ENCODE data around the gene SEC11C.

Gene SEC11C

GRCh38 chr18:59145055-59145454 lies 5.4 kb downstream of the SEC11C start:
- no peak for FAIRE-seq

DNA sequence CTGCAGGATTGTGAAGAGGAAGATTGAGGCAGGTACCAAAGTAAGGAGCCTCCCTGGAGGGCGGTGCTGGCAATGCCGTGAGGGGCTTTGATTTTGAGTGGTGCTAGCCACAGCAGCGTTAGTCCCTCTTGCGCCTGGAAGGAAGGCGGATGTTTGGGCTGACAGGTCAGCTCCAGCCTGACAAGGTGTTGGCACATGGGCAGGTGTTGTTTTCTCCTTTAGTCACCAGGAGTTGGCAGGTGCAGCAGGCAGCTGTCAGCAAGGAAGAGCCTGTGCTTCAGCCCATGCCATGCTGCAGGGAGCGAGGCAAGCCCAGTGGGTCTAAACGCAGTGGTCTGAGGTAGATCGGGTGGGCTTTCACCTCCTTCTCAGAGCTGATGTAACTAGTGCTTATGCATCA lies 8.5 kb downstream of the SEC11C start:
- FAIRE-seq, result no peak

- FAIRE-seq, result no peak
Observed at GRCh38 chr18:59149007-59149406, 9.3 kb downstream of the SEC11C start.

DNA sequence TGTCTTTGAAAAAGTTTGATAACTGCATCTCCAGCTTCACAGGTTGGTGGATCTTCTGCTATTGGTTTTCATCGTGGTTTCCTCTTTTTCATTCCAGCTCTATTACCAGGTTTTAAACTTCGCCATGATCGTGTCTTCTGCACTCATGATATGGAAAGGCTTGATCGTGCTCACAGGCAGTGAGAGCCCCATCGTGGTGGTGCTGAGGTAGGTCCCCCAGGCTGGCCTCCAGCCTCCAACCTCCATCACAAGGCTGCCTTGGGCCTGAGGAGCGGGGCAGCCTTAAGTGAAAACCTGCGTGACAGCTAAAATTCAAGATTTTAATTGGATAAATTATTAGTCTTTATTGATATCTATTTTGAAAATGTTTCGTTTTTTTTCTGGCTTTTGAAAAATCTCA lies 9.7 kb downstream of the SEC11C start:
- no peak for FAIRE-seq

DNA sequence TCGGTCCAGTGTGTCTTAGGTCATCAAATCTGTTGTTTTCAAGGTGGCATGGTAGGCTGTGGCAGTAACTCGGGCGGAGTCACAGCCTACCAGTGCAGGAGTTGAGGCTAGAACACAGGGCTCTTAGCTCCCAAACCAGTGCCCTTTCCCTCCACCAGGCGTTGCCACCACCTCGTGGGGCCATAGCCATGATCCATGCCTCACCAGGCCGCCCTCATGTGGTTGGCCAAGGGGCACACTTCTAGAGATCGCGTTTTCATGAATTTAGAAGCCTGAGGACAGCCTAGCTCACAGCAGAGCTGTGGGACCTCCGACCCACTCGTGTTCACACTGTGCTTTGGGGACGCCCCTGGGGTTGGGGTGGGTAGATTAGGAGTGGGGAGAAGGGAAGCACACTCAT lies 10.6 kb downstream of the SEC11C start:
- FAIRE-seq, result no peak

GRCh38 chr18:59155153-59155552 lies 15.5 kb downstream of the SEC11C start:
- no peak for FAIRE-seq

GRCh38 chr18:59156316-59156715 lies 16.6 kb downstream of the SEC11C start:
- no peak for FAIRE-seq

GRCh38 chr18:59159265-59159664 lies 19.6 kb downstream of the SEC11C start:
- no peak for FAIRE-seq

DNA sequence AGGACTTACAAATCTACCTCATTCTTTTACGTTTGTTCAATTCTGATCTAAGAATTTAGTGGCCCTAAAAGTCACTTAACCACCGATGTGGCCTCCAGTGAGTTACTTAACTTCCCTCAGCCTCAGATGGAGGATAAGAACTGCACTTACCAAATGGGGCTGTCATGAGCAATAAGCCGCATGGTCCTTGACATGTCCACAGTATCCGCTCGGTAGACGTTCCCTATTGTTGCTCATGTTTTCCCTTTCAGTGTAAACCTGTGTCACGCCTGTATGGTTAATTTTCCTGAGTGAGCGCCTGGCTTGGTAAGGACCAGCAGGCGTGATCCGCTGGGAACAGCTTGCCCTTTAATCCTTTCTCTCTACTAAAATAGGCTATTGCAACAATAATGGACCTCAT lies 20.3 kb downstream of the SEC11C start:
- FAIRE-seq, result no peak

GRCh38 chr18:59172664-59173249 lies 33.1 kb downstream of the SEC11C start:
- no peak for FAIRE-seq

GRCh38 chr18:59177485-59177884 lies 37.8 kb downstream of the SEC11C start:
- no peak for FAIRE-seq

- FAIRE-seq, result no peak
Observed at GRCh38 chr18:59180150-59180845, 40.6 kb downstream of the SEC11C start.

DNA sequence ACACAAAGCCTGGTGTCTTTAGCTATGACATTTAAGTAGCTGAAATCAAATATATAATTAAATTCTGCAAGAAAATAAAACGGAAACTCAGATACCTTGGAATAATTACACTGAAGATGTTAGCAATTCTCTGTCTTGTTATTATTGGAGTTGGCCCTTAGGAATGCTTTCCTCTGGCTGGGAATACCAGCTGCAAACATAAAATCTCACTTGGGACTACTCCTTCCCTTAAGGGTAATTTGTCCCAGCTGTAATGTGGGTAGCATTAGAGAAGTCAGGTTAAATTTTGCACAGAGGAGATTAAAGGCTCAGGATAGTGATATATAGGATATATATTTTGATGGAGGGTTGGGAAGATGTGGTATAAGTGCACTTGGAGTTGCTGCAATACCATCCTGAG lies 43.0 kb downstream of the SEC11C start:
- no peak for FAIRE-seq

DNA sequence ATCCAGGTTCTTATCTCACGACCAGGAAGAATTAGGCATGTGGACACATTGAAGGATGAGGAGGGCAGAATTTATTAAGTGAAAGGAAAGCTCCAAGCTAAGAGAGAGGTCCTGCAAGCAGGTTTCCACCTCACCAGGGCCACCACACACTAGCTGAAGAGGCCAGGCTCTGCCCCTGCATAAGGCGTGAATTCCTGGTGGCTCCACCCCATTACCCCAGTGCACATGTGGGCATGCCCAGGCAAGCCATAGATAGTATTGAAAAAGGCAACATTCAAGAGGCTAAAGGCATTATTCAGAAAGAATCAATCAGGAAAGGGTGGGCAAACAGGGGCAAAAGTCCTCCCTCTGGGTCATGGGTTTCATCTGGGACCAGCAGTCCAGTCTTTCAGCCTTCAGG lies 49.3 kb downstream of the SEC11C start:
- FAIRE-seq, result no peak

- no peak for FAIRE-seq
Observed at GRCh38 chr18:59189746-59190145, 50.1 kb downstream of the SEC11C start.

- FAIRE-seq, result no peak
Observed at GRCh38 chr18:59196161-59196725, 56.6 kb downstream of the SEC11C start.

DNA sequence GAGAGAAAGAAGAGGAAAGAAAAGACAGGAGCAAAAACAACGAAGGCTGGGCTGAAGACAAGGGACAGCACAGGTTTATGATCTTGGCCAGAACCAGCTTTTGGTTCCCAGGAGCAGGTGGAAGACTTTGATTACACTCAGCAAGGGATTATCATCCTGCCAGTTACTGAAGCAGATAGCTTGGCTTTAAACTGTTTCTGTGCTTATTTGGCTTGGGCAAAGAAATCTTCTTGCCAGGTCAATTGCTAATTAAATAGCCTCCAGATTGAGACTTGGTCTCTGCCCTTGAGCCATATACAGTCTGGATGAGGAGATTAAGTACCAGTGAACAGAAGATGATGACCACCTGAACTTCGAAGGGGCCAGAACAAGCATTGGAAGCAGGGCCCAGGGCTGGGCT lies 58.0 kb downstream of the SEC11C start:
- no peak for FAIRE-seq

DNA sequence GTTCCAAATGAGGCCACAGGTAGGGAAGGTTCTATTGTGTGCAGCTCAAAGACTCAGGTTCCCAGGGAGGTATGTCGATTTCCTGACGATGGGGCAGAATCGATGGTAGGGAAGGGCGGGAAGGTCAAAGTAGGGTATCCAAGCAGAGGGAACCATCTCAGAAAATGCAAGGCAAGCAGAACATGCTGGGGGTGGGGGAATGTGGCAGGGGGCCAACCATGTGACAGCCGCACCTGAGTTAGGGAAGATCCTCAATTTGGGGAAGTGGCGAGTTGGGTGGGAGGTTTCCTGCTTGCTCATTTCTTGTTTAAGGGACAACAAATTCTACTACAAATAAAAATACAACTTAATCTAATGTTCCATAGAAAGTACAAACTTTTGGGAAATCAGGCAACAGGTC lies 58.5 kb downstream of the SEC11C start:
- no peak for FAIRE-seq

- FAIRE-seq, result no peak
Observed at GRCh38 chr18:59200787-59201186, 61.1 kb downstream of the SEC11C start.

GRCh38 chr18:59202258-59202820 lies 62.7 kb downstream of the SEC11C start:
- FAIRE-seq, result no peak

GRCh38 chr18:59207506-59207905 lies 67.8 kb downstream of the SEC11C start:
- FAIRE-seq, result no peak

Measured in G401.6 (cell line).